ENCODE results near the gene IL21R.
"Not testable (repeated sequence)": the region's sequence is repeated elsewhere in the genome, so short reads cannot be mapped to it uniquely, and the experiment has no call there.

The IL21R gene

DNA sequence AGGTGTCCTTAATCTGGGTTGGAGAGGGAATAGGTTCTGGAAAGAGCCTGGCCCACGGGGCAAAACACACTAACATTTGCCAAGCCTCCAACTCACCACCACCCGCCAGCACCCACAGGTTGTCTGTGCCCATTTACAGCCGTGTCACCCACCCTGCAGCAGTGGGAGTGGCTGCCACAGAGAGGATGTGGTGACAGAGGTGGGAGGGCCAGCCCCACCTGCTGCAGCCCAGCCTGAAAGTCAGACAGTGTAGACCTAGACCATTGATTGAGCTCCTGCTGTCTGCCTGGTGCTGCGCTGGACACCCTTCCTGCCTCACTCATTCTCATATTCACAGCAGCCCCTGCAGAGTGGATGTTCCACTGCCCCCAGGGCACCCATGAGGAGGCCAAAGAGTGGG lies 44.7 kb downstream of the IL21R start:
- DNase-seq, result peak; percentile 33 to 79

DNA sequence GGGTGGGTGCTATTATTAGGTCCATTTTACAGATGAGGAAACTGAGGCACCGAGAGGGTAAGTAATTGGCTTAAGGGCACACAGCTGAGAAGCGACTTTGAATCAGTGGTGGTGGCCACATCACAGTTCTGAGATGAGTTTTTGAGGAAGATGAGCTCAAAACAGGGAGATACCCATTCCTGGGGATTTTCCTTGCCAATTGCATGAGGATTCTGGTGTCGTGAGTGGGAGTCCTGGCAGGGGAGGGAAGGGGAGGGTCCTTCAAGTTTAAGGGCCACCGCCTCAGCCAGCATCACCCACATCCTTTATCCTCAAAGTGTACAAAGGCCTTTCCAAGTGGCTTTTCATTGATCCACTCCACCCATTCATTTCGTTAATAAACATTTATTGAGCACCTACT lies 45.3 kb downstream of the IL21R start:
- no peak for DNase-seq

DNA sequence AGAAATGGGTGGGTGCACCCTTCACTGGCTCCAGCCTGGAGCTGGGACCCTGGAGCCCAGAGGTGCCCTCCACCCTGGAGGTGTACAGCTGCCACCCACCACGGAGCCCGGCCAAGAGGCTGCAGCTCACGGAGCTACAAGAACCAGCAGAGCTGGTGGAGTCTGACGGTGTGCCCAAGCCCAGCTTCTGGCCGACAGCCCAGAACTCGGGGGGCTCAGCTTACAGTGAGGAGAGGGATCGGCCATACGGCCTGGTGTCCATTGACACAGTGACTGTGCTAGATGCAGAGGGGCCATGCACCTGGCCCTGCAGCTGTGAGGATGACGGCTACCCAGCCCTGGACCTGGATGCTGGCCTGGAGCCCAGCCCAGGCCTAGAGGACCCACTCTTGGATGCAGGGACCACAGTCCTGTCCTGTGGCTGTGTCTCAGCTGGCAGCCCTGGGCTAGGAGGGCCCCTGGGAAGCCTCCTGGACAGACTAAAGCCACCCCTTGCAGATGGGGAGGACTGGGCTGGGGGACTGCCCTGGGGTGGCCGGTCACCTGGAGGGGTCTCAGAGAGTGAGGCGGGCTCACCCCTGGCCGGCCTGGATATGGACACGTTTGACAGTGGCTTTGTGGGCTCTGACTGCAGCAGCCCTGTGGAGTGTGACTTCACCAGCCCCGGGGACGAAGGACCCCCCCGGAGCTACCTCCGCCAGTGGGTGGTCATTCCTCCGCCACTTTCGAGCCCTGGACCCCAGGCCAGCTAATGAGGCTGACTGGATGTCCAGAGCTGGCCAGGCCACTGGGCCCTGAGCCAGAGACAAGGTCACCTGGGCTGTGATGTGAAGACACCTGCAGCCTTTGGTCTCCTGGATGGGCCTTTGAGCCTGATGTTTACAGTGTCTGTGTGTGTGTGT lies 46.8 kb downstream of the IL21R start:
- DNase-seq, result no peak

DNA sequence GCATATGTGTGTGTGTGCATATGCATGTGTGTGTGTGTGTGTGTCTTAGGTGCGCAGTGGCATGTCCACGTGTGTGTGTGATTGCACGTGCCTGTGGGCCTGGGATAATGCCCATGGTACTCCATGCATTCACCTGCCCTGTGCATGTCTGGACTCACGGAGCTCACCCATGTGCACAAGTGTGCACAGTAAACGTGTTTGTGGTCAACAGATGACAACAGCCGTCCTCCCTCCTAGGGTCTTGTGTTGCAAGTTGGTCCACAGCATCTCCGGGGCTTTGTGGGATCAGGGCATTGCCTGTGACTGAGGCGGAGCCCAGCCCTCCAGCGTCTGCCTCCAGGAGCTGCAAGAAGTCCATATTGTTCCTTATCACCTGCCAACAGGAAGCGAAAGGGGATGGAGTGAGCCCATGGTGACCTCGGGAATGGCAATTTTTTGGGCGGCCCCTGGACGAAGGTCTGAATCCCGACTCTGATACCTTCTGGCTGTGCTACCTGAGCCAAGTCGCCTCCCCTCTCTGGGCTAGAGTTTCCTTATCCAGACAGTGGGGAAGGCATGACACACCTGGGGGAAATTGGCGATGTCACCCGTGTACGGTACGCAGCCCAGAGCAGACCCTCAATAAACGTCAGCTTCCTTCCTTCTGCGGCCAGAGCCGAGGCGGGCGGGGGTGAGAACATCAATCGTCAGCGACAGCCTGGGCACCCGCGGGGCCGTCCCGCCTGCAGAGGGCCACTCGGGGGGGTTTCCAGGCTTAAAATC lies 47.6 kb downstream of the IL21R start:
- DNase-seq, result peak; percentile 60 to 84

DNA sequence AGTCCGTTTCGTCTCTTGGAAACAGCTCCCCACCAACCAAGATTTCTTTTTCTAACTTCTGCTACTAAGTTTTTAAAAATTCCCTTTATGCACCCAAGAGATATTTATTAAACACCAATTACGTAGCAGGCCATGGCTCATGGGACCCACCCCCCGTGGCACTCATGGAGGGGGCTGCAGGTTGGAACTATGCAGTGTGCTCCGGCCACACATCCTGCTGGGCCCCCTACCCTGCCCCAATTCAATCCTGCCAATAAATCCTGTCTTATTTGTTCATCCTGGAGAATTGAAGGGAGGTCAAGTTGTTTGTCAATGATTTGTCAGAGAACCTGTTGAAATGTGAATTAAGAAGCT lies 48.2 kb downstream of the IL21R start:
- DNase-seq, result no peak

DNA sequence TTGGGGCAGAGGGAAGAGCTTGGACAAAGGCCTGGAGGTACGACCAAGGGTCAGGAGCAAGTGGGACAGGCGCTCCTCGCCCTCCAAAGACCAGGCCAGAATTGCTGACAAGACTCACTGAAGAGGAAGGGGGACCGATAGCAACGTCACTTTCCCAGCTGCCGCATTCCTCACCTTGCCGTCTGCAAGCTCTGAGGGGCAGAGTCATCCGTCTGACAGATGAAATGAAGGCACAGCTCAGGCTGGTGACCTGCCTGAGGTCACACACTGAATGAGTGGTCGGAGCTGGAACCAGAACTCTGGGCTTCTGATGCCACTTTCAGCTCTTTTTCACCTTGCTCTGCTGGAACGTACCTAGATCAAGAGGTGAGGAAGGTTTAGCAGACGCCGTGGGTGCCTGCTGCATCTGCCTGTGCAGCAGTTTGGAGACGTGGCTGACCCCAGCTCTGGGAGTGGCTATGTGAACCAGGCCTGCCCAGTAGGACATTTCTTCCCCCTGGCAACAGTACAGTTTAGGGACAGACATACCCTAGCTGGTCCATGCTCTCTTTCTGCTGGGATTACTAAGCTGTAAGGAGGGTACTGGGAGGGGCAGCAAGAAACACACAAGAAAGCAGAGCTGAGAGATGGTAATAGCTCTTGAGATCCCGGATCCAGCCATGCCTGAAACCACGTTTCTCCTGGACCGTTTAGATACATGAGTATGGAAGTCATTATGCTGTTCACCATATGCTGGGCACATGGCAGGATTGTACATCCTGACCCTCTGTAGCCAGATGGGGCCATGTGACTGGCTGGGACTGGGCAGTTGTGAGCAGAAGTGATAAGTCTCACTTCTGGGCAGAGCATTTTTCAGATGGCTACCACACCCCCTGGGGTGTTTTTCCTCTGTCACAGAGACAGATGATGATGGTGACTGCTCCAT lies 50.9 kb downstream of the IL21R start:
- DNase-seq, result no peak

DNA sequence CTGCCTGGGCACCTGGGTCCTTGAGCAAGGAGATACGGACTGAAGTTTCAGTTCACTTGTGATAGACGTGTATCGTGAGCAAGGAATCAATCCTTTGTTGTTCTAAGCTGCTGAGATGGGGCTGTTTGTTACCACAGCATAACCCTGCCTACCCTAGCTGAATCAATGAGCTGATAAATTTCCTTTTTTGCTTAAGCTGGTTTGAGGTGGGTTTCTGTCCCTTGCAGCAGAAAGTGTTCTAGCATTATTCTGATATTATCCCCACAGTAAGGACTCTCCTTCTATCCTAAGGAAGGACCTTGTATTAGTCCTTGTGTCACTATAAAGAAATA lies 51.5 kb downstream of the IL21R start:
- DNase-seq, result no peak

DNA sequence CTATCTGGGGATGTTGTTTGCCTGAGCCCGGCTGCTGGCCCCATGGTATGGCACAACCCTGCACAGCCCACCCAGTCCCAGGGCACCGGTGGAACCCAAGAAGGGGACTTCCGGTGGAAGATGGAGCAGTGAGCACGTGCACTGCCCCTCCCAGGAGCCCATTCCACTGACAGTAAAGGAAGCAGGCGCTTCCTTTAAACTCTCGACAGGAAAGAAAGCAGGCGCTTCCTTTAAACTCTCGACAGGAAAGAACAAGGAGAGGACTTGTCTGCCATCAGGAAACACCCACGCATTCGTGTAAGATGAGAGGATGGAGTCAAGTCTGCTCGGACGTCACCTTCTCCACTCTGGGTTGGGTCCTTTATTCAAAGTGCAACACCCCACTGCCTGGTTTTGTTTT lies 53.7 kb downstream of the IL21R start:
- peak in 1 of 2 experiments; percentile 47 for DNase-seq

DNA sequence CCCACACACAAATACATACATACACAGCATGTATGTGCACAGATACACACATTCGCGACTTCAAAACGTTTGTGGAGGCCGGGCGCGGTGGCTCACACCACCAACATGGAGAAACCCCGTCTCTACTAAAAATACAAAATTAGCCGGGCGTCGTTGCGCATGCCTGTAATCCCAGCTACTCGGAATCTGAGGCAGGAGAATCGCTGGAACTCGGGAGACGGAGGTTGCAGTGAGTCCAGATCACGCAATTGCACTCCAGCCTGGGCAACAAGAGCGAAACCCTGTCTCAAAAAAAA lies 55.6 kb downstream of the IL21R start:
- DNase-seq, result not testable (repeated sequence)

DNA sequence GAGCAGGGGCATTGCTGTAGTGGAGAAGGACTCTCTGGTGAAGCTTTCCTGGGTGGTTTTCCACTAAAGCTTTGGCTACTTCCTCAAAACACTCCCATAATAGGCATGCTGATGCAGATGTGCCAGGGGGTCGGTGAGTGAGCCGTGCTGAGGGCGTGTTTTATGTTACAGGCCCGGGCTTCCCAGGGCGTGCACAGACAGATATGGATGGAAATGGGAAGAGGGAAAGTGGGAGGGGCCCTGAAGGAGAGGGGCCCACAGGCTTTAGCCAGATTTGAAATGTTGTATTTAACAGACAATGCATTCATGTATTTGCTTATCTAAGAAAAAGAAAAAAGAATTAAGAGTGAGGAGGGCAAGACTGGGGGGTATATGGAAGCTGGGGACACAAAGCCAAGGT lies 56.3 kb downstream of the IL21R start:
- DNase-seq, result no peak

DNA sequence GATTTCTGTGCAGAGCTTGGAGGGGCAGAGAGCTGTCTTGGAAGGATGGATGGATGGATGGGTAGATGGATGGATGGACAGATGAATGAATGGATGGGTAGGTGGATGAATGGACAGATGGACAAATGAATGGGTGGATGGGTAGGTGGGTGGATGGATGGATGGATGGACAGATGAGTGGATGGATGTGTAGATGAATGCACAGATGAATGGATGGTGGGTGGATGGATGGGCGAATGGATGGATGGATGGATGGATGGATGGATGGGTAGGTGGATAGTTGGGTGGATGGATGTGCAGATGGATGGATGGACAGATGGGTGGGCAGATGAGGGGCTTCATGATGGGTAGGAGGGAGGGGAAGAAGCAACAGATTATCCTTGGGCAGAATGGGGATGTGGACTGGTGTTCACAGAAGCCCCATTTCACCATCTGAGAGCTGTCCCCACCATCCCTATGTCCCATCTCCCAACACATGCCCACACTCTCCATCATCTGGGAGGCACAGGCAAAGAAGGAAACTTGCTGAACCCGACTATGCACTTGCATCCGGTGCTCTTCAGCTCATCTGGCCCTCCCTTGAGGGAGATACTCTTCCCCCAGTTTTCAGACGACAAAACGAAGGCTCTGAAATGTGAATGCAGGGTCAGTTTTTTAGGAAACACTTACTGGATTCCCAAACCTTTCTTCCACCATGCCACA lies 57.2 kb downstream of the IL21R start:
- DNase-seq, result no peak

DNA sequence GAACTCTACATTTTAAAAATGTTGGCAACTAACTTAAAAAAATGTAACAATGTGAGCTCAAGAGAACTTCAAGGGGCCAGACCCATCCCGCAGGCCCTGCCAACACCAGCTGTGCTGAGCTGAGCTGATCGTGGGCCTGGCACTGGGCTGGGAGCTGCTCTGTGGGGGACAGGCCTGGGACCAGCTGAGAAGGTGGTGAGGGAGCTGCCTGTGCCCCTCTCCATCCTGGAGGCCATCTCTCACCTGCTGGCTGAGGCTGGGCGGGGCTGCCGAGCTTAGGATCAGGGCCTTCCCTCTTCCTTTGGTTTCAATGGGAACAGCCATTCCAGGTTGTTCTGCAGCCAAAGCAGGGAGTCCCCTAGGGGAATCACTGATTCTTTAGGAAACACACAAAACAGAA lies 58.2 kb downstream of the IL21R start:
- no peak for DNase-seq

DNA sequence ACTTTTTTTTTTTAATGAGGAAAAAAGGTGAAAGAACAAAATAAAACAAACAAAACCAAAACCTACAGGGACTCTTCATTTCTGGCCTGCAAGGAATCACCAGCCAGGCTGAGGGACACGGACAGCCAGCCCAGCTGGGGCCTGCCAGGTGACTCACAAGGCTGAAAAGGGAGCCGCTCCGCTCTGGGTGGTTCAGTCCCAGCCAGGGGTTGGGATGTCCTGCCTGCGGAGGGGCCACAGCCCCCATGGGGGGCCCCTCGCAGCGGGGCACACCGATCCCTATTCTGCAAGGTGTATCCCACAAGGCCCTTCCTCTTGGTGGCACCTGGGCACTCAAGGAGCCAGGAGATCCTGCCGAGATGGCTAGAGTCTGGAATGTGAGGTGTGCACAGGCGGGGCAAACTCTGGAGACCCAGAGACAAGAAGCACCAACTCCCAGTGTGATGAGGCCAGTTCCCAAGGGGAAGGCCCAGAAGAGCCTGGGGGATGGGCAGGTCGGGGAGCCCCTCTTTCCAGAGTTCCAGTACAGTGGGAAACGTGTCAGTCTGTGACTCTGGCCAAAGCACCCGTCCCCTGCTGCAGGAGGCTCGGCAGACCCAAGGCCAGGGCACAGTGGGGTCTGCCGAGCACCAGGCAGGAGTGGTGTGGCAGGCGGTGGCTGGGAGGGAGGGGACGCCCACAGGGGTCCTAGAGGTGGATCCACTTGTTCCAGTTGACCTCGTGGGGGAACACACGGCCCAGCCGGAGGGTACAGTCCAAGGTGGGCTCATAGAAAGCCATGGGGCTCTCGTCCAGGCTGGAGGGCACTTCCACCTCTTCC lies 58.9 kb downstream of the IL21R start:
- no peak for DNase-seq

DNA sequence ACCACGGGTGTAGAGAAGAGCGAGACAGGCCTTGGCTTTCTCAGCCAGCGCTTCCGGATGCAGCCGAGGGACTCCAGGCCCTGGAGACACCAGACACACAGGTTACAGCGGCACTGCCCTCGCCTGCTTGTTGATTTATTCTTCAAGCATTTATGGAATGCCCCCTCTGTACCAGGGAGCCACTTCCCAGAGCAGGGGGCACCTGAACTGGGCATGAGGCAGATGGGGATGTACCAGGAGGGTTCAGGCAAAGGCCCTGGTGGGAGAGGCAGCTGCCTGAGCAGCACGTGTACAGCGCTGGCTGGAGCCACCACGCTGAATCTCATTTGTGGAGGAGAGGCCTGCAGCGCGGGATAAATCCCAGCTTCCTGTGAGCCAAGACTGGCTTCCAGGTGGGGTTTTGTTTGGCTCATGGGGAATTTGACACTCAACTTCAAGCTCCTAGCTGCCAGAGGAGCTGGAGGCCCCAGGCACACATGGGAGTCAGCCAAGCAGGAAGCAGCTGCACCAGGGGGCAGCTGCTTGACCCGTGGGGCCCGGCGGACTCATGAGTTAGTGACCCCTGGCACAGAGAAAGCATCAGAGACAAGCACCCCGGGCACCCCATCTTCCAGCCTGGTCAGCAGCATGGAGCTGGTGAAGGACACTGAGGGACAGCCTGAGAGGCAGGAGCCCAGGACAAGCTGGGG lies 59.7 kb downstream of the IL21R start:
- no peak for DNase-seq

DNA sequence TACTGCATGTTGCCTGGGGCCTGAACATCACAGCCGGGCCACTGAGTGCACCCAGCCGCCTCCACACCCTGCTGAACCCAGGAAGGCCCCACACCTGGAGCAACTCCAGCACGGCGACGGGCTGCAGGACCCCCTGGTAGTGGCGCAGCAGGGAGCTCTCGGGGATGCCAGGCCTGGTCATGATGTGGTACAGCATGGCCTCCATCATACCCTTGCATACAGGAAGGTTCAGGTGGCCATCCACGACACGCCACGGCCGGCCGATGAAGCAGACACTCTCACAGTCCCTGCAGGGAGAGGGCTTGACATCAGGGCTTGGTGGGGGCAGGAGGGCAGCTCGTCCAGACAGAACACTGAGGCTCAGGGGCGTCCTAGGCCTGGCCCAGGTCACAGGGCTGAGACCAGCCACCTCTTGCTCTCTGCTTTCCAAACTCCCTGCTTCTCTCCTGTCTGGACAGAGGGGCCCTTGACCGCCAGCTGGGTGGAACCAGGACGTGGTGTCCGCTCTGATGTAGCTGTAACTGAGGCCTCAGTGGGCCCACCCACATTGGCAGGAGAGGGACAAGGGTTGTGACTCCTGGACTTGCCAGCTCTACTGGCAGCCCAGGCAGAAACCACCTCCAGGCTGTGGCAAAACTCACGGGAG lies 60.3 kb downstream of the IL21R start:
- no peak for DNase-seq

DNA sequence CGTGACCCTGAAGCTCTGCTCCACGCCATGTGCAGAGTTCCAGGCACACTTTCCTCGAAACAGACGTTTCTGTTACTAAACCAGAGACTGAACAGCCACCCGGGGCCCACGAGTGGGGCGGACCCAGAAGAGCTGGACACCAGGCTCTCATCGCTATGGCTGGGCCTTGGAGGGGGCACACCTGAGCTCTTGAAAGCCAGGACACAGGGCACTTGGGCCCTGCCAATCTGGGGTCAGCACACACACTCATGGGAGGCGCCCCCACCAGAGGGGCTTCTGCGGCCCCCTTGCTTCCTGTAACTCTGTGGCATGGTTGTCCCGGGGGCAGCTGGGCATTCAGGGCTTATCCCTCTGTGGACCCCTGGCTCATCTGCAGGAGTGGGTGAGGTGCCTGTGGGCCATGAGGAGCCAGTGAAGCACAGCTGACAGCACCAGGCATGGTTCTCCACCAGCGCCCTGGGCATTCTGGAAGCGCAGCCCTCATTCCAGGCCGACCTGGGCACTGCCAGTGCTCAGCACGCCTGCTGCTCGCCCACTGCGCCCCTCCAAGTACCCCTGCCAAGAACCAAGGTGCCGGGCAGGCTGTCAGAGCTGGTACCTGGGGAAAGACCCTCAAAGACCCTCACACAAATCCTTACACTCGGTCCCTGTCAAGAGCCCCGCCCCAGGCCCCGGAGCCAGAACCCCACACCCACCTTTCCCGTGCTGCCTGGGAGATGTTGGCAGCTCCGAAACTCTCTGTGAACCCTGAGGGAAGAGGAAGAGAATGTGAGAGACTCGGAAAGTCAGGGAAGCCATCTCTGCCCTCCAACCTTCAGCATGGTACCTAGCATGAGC lies 61.1 kb downstream of the IL21R start:
- DNase-seq, result no peak

DNA sequence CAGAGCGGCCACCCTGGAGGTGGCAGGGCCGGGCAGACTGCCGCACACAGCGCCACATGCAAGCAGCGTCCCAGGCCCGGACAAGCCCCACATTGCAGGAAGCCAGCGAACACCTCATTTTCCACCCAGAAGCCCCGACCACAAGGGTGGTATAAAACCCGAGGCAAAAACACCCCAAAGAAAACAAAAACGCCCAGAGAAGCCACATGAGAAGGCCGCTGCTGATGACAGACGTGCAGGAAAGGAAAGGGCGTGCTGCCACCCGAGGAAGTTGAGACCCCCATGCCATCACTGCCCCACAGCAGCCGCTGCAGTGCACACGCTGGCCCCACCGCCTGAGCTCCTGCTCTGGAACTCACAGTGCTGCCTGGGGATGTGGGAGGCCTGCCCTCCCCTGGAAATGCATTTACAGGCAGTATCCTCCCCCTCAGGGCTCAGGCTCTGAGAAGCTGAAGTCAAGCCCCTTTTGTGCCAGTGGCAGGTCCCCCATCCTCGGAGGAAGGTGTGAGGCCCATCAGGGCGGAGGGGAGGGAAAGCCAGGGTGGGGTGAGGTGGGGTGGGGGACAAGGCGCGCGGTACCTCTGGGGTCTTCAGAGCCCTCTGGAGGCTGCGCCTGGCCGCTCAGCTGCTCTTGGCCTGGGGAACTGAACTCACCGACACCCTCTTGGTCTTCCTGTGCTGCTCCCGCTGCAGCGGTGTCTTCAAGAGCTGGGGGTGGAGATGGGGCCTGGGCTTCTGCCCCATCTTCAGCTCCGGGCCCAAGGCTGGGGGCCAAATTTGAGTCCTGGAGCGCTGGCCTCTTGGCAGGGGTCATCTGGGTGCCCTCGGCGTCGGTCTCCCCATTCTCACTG lies 62.0 kb downstream of the IL21R start:
- DNase-seq, result peak in 1 of 2 experiments; percentile 43

DNA sequence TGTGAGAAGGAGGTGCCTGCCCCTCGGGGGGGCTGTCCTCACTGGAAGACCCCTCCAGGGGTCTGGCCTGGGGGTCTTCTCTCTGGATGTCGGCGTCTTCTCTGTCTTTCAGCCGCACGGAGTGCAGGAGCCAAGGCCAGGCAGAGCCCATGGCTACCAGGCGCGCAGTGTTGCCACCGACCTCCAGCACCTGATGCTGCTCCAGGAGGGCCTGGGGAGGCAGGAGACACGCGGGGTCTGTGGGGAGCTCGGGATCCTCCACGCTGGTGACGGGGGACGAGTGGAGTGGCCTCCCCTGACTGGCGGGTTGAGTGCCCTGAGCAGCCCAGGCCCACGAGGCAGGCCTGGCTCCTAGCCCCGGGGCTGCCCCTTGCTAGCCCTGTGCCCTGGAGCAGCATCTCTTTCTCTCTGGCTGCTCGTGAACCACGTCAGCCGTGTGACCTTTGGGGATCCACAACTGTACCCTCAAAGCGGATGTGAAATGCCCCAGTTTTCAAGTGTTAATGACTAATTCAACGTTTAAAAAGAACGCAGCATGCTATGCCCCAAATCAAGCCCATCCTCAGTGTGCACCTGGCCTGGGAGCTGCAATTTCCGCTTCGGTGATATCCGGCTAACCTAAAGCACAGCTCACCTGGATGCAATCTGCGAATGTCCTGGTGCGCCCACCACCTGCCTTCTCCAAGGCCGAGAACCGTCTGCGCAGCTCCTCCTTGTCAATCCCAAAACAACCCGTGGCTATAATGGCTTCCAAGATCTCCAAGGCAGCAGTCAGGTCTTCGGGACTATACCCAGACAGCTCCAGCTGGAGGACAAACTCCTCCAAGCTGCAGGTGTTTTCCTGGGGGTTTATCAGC lies 62.9 kb downstream of the IL21R start:
- DNase-seq, result no peak

Data from stimulated activated CD4-positive, alpha-beta T cell treated with anti-CD3 and anti-CD28 coated beads, Interleukin-4, amount 100 ng/mL, for 4 hours (primary cell).